SU-DHL-6 (cell line): ENCODE results near the gene SLC35F4.

Experiments
- H2AFZ ChIP-seq: fragments of 200-600 bp; sonication (generic); 2 replicates; pipeline ENCODE4 v1.6.1; 2014; ENCODE audit warnings: low read depth, mild to moderate bottlenecking, moderate library complexity, mixed read lengths, antibody characterized with exemption, low read length; ENCODE audit not compliant: severe bottlenecking
- H3F3A ChIP-seq: fragments of 200-600 bp; shearing (Covaris generic); 2 replicates; pipeline ENCODE4 v1.6.0; 2016; ENCODE audit warnings: antibody characterized with exemption, mild to moderate bottlenecking; ENCODE audit not compliant: insufficient read depth
- H3K27ac ChIP-seq: fragments of 200-600 bp; sonication (generic); 2 replicates; pipeline ENCODE4 v1.5.1; 2016; ENCODE audit warnings: low read depth, mild to moderate bottlenecking, low read length, moderate library complexity, mixed read lengths
- H3K27me3 ChIP-seq: fragments of 200-600 bp; sonication (generic), shearing (Covaris generic); 2 replicates; pipeline ENCODE4 v1.6.0; 2014; ENCODE audit warnings: mild to moderate bottlenecking, low read length
- H3K36me3 ChIP-seq: fragments of 200-600 bp; sonication (generic); 2 replicates; pipeline ENCODE4 v1.6.1; 2014; ENCODE audit warnings: mild to moderate bottlenecking, low read length, mixed read lengths
- H3K4me2 ChIP-seq: fragments of 300-600, 200-600 bp; shearing (Covaris generic), sonication (generic); 2 replicates; pipeline ENCODE4 v1.6.0; 2014; ENCODE audit warnings: low read length, low read depth, mild to moderate bottlenecking; ENCODE audit not compliant: poor library complexity, severe bottlenecking
- H3K4me3 ChIP-seq: fragments of 200-600 bp; sonication (generic); 2 replicates; pipeline ENCODE4 v1.5.1; 2014; ENCODE audit warnings: antibody characterized with exemption, low read length, mild to moderate bottlenecking, mixed read lengths; ENCODE audit not compliant: insufficient read depth, poor library complexity, severe bottlenecking
- H3K79me2 ChIP-seq: fragments of 200-600 bp; sonication (generic); 2 replicates; pipeline ENCODE4 v1.6.1; 2014; ENCODE audit warnings: mild to moderate bottlenecking, low read length, moderate library complexity; ENCODE audit not compliant: insufficient read depth
- H3K9ac ChIP-seq: fragments of 200-600 bp; sonication (generic); 2 replicates; pipeline ENCODE4 v1.7.0; 2014; ENCODE audit warnings: mild to moderate bottlenecking, low read length
- H3K9me2 ChIP-seq: fragments of 200-600 bp; sonication (generic); replicated peaks from 2 replicates; pipeline ENCODE4 v1.6.1; 2014; ENCODE audit warnings: low read length; ENCODE audit not compliant: insufficient read depth
- H3K9me3 ChIP-seq: fragments of 200-600 bp; sonication (generic); 2 replicates; pipeline ENCODE4 v1.6.1; 2014; ENCODE audit warnings: low read length, mixed read lengths; ENCODE audit not compliant: insufficient read depth
- H4K20me1 ChIP-seq: fragments of 200-600 bp; sonication (generic); 2 replicates; pipeline ENCODE4 v1.6.1; 2014; ENCODE audit warnings: low read depth, mild to moderate bottlenecking, antibody characterized with exemption, low read length, moderate library complexity, mixed read lengths
- EZH2phosphoT487 ChIP-seq: fragments of 200-600 bp; sonication (generic), shearing (Covaris generic); conservative IDR thresholded peaks from 2 replicates; pipeline ENCODE4 v1.6.1; 2018; ENCODE audit warnings: mild to moderate bottlenecking, antibody characterized with exemption, low read length, moderate library complexity, mixed read lengths
- TF ChIP-seq, protein P1 (sequence below): fragments of 200-600 bp; sonication (generic); IDR thresholded peaks from one replicate; pipeline ENCODE4 v1.5.1; 2017; ENCODE audit warnings: antibody characterized with exemption, mild to moderate bottlenecking, low read length, moderate library complexity; ENCODE audit not compliant: insufficient read depth, poor library complexity, severe bottlenecking

Gene SLC35F4

DNA sequence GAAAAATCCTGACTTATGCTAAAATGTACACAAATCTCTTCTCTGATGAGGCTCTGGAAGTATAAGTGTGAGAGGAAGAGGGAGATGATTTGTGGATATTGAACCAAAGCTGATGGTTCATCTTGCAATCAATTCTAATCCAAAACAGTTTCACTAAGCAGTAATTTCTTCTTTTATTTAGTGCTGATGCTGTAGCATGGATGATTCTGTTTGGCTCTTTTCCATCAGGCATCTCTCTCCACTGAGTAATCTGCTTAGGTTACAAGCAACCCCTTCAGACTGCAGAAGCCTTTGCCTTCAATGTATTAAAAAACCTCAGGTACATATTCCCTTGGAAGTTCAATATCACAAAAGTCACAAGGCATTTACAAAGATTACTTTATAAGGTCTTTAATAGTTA, 213.1 kb downstream of the SLC35F4 start:
- no peaks in the 10 kb centered on the region for H3K27me3 ChIP-seq
- no peak overlapping the region for H3K9ac ChIP-seq
- H2AFZ ChIP-seq = no peak overlapping the region
- no peak overlapping the region for H3K27ac ChIP-seq
- no peaks in the 10 kb centered on the region for H3F3A ChIP-seq
- H3K4me3 ChIP-seq = no peak overlapping the region
- no peaks in the 10 kb centered on the region for H3K9me2 ChIP-seq
- no peaks in the 10 kb centered on the region for H3K79me2 ChIP-seq
- no peak overlapping the region for H3K4me2 ChIP-seq
- no peaks in the 10 kb centered on the region for H3K36me3 ChIP-seq
- H3K9me3 ChIP-seq = no peaks in the 10 kb centered on the region
- TF ChIP-seq, protein P1, sequence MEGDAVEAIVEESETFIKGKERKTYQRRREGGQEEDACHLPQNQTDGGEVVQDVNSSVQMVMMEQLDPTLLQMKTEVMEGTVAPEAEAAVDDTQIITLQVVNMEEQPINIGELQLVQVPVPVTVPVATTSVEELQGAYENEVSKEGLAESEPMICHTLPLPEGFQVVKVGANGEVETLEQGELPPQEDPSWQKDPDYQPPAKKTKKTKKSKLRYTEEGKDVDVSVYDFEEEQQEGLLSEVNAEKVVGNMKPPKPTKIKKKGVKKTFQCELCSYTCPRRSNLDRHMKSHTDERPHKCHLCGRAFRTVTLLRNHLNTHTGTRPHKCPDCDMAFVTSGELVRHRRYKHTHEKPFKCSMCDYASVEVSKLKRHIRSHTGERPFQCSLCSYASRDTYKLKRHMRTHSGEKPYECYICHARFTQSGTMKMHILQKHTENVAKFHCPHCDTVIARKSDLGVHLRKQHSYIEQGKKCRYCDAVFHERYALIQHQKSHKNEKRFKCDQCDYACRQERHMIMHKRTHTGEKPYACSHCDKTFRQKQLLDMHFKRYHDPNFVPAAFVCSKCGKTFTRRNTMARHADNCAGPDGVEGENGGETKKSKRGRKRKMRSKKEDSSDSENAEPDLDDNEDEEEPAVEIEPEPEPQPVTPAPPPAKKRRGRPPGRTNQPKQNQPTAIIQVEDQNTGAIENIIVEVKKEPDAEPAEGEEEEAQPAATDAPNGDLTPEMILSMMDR = no peak
- TF ChIP-seq EZH2phosphoT487 = no peak
- H4K20me1 ChIP-seq = no peaks in the 10 kb centered on the region

DNA sequence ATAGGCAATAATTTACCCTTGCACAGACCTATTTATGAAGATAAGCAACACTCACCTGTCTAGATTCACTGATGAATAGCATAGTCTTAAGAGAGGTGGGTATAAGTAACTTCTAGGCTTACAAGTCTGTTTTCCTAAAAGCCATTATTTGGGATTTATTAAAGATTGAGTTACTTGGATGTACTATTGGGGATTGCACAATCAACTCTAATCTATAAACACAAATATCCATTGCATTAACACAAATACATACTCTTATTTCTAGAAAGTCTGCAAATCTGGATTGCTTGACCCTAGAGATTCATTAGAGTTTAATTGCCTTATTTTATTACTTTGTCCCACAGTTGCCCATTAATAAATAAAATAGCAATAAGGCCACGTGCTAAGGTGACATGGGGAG, 224.1 kb downstream of the SLC35F4 start:
- Histone ChIP-seq H3K9me3 (no peaks in the 10 kb centered on the region), H4K20me1 (no peaks in the 10 kb centered on the region), H3K4me2 (no peak overlapping the region), H2AFZ (no peak overlapping the region), H3K79me2 (no peaks in the 10 kb centered on the region), H3K4me3 (no peak overlapping the region), H3K27ac (no peak overlapping the region), H3K9me2 (no peaks in the 10 kb centered on the region), H3F3A (no peaks in the 10 kb centered on the region), H3K27me3 (no peaks in the 10 kb centered on the region), H3K9ac (no peak overlapping the region), H3K36me3 (no peaks in the 10 kb centered on the region)
- TF ChIP-seq EZH2phosphoT487 = no peak
- TF ChIP-seq, protein P1 = no peak

DNA sequence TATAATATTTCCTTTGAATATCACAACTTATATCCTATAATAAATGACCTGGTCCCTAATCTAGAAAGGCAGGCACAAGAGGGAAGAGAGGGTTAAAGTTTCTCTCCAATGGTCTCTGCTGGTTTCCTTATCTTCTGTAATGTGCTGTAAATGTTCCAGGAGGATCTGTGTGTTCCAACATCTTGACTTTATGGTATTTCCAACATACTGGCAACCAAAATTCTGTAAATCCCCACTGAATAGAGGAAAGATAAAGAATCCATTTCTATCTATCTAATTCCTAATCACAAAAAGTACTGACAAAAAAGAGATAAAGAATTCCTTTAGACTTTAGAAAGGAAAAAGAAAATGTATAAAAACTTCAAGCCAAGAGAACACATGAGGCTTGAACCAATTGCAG, 225.9 kb downstream of the SLC35F4 start:
- Histone ChIP-seq H3K36me3 (no peaks in the 10 kb centered on the region), H3K27me3 (no peaks in the 10 kb centered on the region), H4K20me1 (no peaks in the 10 kb centered on the region), H3F3A (no peaks in the 10 kb centered on the region), H3K27ac (no peak overlapping the region), H2AFZ (no peak overlapping the region), H3K4me3 (no peak overlapping the region), H3K9me2 (no peaks in the 10 kb centered on the region), H3K4me2 (no peak overlapping the region), H3K79me2 (no peaks in the 10 kb centered on the region), H3K9me3 (no peaks in the 10 kb centered on the region), H3K9ac (no peak overlapping the region)
- TF ChIP-seq, protein P1 = no peak
- no peak for TF ChIP-seq EZH2phosphoT487
